ENCODE data around the gene NCAPG2.

DNA sequence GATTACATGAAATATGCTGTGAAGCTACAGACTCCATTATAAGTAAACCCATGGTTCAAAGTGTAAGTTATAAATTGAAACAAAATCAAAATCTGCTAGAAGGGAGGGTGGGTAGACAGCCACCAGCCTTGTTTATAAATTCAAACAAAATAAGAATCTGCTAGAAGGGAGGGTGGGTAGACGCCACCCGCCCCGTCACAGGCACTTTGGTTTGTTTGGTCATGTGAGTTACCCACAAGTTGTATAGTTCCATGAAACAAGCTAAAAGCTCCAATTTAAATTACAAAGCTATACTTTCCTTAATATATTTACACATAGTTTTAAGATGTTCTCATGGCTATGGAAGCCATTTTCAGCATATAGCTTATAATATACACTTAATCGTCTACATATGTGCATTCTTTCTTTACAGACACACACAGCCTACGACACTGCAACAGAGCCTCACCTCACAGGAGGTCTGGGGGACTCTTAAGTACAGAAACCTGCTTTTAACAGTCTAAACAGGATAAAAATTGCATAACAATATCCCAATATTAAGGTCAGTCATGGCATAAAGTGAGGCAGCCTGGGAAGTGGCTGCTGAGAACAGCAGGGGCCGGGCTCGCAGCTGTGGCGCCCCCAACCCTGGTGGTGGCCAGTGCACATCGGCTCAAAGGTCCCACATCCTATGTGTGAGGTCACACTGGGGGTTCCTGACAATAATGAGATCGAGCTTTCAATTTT lies 28.1 kb upstream of the NCAPG2 start:
- TF ChIP-seq, protein P1, sequence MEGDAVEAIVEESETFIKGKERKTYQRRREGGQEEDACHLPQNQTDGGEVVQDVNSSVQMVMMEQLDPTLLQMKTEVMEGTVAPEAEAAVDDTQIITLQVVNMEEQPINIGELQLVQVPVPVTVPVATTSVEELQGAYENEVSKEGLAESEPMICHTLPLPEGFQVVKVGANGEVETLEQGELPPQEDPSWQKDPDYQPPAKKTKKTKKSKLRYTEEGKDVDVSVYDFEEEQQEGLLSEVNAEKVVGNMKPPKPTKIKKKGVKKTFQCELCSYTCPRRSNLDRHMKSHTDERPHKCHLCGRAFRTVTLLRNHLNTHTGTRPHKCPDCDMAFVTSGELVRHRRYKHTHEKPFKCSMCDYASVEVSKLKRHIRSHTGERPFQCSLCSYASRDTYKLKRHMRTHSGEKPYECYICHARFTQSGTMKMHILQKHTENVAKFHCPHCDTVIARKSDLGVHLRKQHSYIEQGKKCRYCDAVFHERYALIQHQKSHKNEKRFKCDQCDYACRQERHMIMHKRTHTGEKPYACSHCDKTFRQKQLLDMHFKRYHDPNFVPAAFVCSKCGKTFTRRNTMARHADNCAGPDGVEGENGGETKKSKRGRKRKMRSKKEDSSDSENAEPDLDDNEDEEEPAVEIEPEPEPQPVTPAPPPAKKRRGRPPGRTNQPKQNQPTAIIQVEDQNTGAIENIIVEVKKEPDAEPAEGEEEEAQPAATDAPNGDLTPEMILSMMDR (conservative IDR thresholded peaks at IDR 0.05), result no peak
- TF ChIP-seq EZH2 (IDR thresholded peaks at IDR 0.05; ENCODE audit: low read depth), result no peak
